Smooth muscle cell of the coronary artery (primary cell): ENCODE results near the gene CHRNA9. TPM values are rescaled to one million over a fixed set of nuclear protein-coding genes. Genes with fewer than 3 reads are reported as not detected.

Experiments
- total RNA-seq: library from RNA; depleted of rRNA; stranded (reverse); fragments of >200 nt; gene quantifications from 2 replicates; pipeline ENCODE4 v1.2.3, GENCODE V29; 2014; ENCODE audit warnings: low replicate concordance

The CHRNA9 gene, protein sequence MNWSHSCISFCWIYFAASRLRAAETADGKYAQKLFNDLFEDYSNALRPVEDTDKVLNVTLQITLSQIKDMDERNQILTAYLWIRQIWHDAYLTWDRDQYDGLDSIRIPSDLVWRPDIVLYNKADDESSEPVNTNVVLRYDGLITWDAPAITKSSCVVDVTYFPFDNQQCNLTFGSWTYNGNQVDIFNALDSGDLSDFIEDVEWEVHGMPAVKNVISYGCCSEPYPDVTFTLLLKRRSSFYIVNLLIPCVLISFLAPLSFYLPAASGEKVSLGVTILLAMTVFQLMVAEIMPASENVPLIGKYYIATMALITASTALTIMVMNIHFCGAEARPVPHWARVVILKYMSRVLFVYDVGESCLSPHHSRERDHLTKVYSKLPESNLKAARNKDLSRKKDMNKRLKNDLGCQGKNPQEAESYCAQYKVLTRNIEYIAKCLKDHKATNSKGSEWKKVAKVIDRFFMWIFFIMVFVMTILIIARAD
- 1.2 TPM in 1 of 2 replicates, not detected in the other for total RNA-seq

DNA sequence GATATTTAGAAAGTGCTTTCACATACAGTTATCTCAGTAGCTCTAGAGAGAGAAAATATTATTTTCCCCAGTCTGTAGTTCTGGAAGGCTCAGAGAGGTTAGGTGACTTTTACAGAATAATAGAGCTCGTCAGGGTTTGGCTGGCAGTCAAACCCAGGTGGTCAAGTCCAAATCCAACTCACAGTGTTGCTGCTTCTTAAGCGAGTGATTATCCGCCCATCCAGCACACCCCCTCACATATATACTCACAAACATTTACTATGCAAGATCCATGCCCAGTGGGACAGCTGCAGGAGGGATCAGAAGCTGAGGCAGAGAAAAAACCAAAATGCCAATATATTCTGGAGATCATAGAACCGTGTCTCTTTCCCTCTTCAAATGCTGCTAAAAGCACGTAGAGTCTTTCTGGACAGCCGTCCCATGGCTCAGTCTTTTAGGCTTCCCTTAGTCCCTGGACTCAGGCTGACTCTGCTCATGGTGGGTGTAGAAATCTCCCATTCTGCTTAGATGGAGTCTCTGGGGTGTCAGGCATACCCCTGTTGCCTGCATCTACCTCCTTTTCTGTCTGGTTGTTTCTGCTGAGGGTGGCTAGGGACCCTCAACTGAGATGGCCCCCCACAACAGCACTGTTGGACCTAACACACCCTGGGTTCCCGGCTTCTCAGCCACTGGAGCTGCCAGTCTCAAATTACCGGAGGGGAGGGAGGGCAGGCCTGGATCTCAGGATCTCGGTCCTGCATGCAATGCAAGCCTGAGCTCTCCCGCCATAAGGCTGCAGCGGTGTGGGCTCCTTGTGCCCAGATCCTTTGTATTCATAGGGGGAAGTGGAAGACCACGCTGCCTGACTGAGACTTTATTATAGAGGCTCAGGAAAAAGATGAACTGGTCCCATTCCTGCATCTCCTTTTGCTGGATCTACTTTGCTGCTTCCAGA, at the start of gene CHRNA9:
TSS of gene CHRNA9 (plus strand) at position 743 of the 934 bp plus-strand sequence. CDS start at position 878, 135 bp downstream.

Other genes with a start within 250 kb of the CHRNA9 start
- not detected in 2 replicates for gene RHOH, start 138.3 kb upstream of the CHRNA9 start, total RNA-seq